Activated T-helper 1 cell treated with Interleukin-2 at 50 U/mL for 16 hours (primary cell): ENCODE measurements around the gene ALKBH7.
"Not testable (repeated sequence)": the region's sequence is repeated elsewhere in the genome, so short reads cannot be mapped to it uniquely, and the experiment has no call there.

ENCODE experiments used
- DNase-seq: peaks from one replicate; pipeline ENCODE4 v3.0.0-alpha.2; 2020; ENCODE audit warnings: low read depth

Gene ALKBH7, protein sequence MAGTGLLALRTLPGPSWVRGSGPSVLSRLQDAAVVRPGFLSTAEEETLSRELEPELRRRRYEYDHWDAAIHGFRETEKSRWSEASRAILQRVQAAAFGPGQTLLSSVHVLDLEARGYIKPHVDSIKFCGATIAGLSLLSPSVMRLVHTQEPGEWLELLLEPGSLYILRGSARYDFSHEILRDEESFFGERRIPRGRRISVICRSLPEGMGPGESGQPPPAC

DNA sequence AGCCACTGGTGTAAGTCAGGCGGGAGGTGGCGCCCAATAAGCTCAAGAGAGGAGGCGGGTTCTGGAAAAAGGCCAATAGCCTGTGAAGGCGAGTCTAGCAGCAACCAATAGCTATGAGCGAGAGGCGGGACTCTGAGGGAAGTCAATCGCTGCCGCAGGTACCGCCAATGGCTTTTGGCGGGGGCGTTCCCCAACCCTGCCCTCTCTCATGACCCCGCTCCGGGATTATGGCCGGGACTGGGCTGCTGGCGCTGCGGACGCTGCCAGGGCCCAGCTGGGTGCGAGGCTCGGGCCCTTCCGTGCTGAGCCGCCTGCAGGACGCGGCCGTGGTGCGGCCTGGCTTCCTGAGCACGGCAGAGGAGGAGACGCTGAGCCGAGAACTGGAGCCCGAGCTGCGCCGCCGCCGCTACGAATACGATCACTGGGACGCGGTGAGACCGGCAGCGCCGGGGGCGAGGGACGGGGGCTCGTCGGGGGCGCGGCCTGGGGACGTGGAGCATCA lies at the start of gene ALKBH7:
Gene ALKBH7, plus strand, starts transcription at position 201 of the 502 bp plus-strand sequence. Its CDS starts 27 bp downstream, at position 228.
- DNase-seq: peak; percentile 90

GRCh38 chr19:6324757-6325156 lies 47.8 kb upstream of the ALKBH7 start:
- DNase-seq: no peak

- DNase-seq: no peak
These were observed 47.0 kb upstream of the ALKBH7 start for GRCh38 chr19:6325614-6326013.

GRCh38 chr19:6326815-6327214 lies 45.8 kb upstream of the ALKBH7 start:
- no peak for DNase-seq

DNA sequence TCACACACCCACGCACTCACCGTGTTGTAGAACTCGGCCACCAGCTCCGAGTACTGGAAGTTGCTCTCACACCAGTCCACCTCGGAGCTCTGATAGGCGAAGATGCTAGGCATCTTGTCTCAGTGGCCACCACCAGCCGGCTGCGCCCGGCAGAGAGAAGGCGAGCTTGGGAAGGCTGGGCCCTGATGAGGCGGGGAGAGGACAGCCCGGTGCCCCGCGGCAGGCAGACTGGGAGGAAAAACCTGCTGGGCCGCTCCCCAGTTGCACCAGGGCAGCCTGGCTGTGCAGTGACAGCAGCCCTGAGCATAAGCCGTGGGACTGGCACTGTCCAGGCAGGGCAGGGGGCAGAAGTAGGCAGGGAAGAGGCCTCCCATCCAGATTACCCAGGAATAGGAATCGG lies 39.2 kb upstream of the ALKBH7 start, which contains the start of gene ACER1:
Gene ACER1, minus strand, starts transcription at position 174 of the 400 bp plus-strand sequence. Its CDS starts 61 bp downstream, at position 113.
- no peak for DNase-seq

DNA sequence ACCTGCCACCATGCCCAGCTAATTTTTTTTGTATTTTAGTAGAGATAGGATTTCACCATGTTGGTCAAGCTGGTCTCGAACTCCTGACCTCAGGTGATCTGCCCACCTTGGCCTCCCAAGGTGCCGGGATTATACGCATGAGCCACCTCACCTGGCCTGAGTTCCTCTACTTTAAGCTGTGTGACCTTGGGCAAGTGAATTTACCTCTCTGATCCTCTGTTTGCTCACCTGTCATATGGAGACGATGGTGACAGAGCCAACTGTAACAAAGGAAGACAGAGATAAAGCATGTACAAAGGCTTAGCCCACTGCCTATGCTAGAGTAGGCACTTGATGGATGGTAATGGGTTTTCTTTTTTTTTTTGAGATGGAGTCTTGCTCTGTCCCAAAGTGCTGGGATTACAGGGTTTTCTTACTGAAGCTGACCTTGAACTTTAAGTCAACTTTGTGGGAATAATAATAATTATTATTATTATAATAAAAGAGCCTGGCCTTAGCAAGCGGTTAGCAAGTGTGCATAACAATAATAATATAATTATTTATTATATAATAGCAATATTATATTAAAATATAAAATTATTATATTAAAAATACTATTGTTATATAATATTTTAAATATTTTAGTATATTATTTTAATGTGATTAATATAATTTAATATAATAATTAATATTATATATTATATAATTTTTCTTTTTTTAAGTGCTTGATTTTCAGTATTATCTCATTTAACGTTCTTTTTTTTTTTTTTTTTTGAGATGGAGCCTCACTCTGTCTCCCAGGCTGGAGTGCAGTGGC lies 37.9 kb upstream of the ALKBH7 start:
- DNase-seq: no peak

DNA sequence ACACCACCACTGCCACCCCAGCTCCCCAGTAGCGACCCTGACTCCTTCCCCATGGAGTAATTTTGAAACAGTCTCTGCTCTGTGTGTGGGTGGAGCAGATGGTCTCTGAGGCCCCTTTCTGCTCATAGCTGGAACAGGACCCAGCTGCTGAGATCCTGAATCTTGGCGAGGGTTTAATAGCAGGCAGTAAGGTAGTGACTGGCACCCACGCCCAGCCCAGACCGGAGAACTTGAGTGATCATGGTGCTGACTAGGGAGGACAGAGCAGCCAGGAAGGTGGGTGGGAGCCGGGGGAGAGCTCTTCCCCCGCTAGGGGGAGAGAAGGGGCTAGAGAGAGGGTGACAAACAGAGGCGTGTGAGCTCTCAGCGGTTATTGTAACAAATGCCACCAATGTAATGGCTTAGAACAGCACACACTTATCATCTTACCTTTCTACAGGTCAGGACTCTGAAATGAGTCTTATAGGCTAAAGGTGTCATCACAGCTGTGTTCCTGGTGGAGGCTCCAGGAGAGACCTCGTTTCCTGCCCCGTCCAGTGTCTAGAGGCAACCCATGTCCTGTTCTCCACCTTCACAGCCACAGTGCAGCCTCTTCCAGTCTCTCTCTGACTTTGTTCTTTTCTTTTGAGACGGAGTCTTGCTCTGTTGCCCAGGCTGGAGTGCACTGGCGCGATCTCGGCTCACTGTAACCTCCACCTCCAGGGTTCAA lies 31.9 kb upstream of the ALKBH7 start:
- no peak for DNase-seq

DNA sequence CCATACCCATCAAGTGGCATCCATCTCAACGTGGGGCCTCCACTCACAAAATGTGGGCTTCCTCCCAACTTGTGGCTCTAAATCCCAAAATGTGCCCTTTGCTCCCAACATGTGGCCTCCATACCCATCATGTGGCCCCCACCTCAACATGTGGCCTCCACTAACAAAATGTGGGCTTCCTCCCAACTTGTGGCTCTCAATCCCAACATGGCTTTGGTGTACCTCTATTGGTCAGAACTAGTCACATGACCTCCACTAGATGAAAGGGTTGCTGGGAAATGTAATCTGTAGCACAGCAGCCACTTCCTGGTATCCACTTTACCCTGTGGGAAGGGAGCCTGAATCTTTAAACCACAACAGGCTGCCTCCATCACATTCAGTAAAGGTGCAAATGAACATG lies 29.1 kb upstream of the ALKBH7 start:
- no peak for DNase-seq

DNA sequence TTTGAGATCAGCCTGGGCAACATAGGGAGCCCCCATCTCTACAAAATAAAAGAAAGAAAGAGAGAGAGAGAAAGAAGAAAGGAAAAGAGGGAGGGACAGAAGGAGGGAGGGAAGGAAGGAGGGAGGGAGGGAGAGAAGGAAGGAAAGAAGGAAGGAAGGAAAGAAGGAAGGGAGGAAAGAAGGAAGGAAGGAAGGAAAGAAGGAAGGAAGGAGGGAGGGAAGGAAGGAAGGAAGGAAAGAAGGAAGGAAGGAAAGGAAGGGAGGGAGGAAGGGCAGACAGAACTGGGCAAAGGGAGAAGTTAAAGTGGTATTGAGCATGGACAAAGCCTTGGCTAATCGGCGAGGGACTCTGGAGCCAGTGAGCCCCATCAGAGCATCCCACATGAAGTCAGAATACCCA lies 23.3 kb upstream of the ALKBH7 start:
- not testable (repeated sequence) for DNase-seq

DNA sequence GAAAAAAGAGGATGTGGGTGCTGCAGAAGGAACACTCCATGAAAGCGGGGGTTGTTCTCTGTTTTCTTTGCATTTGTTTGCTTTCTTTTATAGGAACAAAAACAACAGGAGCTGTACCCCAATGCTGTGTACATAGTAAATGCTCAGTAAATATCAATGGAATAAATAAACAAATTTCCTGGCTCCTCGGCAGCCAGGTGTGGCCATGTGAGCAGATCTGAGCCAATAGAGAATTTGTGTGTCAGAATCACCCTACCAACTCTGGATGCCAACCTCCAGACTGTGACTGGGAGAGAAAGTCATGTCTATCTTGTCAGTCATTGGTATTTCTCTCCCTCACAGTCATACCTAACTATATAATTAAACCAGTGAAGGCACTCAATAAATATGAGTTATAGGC lies 21.9 kb upstream of the ALKBH7 start:
- DNase-seq: no peak

DNA sequence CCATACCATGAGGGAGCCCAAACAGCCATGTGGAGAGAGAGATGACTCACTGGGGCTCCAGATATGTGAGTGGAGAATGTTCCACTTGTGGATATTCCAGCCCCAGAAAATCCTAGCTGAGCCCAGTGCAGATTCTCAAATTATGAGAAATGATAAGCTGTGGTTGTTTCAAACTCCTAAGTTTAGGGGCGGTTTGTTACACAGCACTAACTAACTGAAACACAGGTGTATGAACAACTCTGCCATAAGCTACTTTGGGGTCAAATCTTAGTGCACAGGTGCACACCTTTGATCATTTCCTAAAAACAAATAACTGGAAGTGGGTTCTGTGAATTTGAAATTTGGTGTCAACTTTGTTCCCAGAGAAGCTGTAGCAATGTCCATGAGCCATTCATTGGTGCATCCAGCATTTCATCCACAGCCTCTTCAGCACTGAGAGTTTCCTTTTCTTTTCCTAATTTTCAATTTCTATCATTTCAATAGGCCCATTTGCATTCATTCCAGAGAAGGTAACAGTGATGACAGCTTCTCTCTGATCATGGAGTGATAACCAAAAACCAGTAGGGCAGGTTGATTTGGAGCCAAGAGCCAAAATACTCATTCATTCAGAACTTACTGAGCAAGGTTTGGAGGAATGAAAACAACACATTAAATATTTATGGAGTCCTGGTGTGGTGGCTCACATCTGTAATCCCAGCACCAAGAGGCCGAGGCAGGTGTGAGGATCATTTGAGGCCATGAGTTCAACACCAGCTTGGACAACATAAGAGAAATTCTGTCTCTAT lies 20.0 kb upstream of the ALKBH7 start:
- no peak for DNase-seq

DNA sequence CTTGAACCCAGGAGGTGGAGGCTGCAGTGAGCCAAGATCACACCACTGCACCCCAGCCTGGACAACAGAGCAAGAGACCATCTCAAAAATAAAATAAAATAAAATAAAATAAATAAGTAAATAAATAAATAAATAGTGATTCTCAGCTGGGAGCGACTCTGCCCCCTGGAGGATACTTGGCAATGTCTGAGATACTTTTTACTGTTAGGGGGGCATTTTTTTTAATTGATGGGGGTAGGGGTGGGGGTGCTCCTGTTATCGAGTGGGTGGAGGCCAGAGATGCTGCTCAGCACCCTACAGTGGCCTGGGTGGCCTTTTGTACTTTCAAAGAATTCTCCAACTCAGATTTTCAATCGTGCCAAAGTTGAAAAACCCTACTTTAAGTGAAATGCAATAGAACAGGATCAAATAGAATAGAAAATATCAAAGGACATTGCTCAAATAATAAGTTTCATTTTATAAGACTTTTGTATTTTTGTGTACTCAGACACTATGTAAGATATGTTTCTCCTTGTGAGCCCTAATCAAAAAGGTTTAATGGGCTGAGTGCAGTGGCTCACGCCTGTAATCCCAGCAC lies 18.4 kb upstream of the ALKBH7 start:
- no peak for DNase-seq

DNA sequence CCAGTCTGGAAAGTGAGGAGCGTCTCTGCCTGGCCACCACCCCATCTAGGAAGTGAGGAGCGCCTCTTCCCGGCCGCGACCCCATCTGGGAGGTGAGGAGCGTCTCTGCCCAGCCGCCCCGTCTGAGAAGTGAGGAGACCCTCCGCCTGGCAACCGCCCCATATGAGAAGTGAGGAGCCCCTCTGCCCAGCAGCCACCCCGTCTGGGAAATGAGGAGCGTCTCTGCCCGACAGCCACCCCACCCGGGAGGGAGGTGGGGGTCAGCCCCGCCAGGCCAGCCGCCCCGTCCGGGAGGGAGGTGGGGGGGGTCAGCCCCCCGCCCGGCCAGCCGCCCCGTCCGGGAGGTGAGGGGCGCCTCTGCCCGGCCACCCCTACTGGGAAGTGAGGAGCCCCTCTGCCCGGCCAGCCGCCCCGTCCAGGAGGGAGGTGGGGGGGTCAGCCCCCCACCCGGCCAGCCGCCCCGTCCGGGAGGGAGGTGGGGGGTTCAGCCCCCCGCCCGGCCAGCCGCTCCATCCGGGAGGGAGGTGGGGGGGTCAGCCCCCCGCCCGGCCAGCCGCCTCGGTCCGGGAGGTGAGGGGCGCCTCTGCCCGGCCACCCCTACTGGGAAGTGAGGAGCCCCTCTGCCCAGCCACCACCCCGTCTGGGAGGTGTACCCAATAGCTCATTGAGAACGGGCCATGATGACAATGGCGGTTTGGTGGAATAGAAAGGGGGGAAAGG lies 17.1 kb upstream of the ALKBH7 start:
- DNase-seq: not testable (repeated sequence)

DNA sequence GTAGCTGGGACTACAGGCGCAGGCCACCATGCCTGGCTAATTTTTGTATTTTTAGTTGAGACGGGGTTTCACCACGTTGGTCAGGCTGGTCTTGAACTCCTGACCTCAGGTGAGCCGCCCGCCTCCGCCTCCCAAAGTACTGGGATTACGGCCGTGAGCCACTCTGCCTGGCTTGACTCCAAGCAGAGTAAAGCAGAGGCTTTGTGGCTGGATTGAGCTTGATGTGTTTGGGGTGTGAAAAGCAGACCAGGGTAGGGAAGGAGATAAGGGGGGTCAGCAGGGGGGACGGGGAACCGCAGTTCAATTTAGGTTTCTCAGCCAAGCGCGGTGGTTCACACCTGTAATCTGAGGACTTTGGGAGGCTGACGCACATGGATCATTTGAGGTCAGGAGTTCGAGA lies 15.4 kb upstream of the ALKBH7 start:
- no peak for DNase-seq

- no peak for DNase-seq
These were observed 14.6 kb upstream of the ALKBH7 start for GRCh38 chr19:6358003-6358402.

DNA sequence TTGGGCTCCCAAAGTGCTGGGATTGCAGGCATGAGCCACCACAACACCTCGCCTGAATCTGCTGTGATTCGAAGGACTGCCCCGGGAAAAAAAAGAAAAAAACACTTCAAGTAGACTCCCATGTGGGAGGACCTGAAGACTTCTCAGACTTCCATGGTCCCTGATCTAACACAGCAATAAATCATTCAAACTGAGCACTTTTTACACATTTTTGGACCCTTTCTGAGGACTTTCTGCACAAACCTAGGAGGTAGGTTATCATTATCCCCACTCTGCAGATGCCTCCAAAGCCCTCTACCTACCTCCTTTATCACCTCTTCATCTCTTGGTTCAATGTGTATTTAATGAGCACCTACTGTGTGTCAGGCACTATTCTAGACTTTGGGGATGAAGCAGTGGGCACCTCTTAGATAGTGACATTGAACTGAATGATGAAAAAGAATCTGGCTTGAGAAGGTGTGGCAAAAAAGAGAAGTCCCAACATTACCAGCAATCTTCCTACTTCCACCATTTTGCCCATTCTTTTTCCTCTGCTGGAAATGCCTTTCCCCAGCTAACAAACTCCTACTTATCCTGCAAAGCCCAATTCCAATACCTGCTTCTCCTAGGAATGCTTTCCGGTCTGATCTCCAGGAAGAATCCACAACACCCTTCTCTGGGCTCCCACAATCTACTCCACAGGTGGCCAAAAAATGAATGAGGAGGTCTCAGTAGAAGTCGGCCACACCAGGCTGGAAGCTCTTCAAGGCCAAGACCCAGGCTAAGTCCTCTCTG lies 12.8 kb upstream of the ALKBH7 start:
- DNase-seq: no peak

DNA sequence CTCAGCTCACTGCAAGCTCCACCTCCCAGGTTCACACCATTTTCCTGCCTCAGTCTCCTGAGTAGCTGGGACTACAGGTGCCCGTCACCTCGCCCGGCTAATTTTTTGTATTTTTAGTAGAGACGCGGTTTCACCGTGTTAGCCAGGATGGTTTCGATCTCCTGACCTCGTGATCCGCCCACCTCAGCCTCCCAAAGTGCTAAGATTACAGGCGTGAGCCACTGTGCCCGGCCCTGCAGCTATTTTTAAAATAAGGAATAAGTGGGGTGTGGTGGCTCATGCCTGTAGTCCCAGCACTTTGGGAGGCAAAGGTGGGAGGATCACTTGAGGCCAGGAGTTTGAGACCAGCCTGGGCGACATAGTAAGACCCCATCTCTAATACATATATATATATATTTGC lies 12.1 kb upstream of the ALKBH7 start:
- not testable (repeated sequence) for DNase-seq

DNA sequence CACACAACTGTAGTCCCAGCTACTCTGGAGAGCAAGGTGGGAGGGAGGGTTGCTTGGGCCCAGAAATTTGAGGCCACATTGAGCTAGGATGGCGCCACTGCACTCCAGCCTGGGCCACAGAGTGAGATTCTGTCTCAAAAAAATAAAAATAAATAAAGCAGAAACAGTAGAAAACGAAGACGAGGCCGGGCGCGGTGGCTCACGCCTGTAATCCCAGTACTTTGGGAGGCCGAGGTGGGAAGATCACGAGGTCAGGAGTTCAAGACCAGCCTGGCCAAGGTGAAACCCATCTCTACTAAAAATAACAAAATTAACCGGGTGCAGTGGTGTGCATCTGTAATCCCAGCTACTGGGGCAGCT lies 11.8 kb upstream of the ALKBH7 start:
- DNase-seq: not testable (repeated sequence)

GRCh38 chr19:6362027-6362350 lies 10.6 kb upstream of the ALKBH7 start:
- no peak for DNase-seq

- DNase-seq: peak; percentile 25
These were observed 10.2 kb upstream of the ALKBH7 start for GRCh38 chr19:6362351-6362801.
